GM18499 (cell line): ENCODE results near the gene RSBN1L.

Experiments used
- ATAC-seq: cut with Tn5 transposase; IDR thresholded peaks from one replicate; pipeline ENCODE4 v1.9.1; 2021; ENCODE audit warnings: moderate number of reproducible peaks; ENCODE audit not compliant: insufficient read depth, unreplicated experiment

The RSBN1L gene

DNA sequence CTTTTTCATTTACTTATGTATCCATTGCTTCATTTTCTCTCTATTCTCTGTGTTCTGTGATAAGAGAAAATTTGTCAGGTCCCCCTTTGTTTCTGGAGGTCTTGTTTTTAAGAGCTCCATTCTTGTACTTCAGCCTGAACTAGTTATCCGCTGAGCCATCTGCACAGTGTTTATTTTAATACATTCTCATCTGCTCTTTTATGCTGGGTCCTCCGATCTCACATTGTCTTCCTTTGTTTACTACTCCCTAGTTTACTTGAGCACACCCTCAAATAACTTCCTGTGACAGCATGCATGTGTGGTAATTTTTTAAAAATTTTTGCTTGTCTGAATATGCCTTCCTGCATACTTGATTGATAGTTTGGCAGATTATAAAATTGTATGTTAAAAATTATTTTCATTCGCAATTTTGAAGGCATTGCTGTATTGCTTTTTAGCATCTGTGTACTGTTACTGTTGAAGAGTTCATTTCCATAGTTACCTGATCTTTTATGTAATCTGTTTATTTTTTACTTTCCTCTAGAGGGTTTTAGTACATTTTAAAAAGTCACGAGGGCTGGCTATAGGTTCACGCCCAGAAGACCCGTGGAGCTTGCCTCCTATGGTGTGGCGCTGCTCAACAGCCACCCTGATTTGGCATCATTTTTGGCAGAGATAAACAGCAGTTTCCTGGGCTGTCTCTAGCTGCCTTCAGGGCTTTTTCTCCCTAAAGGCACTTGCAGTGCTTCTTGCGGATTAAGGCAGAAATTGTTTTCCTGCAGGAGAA, 31.9 kb downstream of the RSBN1L start:
- ATAC-seq, result no peak

DNA sequence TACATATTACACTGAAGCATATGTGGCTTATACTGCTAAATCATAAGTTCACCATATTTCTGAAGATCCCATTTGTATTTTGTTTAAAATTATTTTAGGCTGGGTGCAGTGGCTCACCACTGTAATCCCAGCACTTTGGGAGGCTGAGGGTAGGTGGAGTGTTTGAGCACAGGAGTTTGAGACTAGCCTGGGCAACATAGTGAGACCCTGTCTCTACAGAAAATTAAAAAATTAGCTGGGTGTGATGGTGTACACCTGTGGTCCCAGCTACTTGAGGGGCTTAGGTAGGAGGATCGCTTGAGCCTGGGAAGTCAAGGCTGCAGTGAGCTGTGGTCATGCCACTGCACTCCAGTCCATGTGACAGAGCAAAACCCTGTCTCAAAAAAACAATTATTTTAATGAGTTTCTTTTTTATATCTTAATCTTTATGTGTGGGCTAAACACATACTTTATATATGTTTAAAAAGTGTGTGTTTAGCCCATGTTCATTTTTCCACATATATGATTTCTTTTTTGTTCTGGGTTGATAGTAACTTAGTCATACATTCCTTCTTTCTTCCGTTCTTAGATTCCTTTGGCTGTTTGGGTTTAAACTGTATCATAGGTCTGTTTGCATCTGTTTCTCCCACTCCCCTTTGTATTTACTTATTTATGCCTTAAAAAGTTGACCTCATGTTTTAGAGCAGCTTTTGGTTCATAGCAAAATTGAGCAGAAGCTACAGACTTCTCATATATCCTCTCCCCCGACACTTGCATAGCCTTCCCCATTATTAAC, 33.5 kb downstream of the RSBN1L start:
- ATAC-seq, result no peak

DNA sequence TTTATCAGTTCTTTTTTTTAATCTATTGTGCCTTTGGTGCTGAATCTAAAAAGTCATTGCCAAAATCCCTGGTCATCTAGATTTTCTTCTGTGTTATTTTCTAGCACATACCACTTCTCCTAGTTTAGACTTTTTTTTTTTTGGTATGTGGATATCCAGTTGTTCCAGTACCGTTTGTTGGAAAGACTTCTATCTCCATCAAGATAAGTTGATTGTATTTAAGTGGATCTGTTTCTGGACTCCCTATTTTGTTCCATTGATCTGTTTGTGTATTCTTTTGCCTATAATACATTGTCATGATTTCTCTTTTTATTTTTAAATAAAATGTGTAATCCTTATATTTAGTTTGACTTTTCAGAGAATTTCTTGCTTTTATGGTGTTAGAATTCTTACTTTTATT, 35.5 kb downstream of the RSBN1L start:
- ATAC-seq, result no peak

DNA sequence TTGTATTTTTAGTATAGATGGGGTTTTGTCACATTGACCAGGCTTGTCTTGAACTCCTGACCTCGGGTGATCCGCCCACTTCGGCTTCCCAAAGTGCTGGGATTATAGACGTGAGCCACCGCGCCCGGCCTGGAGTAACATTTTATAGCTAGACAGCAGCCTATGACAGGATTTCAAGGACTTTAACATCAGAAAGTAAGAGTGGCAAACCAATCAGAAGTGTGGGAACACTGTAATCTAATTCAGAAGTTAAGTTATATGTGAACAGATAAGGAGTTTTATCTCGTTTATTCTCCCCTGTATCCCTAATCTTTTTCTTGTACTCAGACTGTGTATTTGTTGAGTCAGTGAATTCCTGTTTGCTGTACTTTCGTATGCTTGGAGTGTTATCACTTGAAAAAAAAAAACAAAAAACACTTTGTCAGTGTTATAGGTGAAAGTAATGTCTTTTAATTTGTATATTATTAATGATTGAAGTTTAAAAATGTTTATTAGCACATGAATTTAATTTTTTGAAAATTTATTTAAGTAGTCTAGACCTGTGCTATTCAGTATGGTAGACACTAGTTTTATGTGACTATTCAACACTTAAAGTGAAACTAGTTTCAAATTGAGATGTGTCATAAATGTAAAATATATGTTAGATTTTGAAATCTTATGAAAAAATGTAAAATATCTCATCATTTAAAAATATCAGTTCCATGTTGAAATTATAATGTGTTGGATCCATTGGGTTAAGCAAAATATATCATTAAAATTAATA, 38.6 kb downstream of the RSBN1L start:
- no peak for ATAC-seq

DNA sequence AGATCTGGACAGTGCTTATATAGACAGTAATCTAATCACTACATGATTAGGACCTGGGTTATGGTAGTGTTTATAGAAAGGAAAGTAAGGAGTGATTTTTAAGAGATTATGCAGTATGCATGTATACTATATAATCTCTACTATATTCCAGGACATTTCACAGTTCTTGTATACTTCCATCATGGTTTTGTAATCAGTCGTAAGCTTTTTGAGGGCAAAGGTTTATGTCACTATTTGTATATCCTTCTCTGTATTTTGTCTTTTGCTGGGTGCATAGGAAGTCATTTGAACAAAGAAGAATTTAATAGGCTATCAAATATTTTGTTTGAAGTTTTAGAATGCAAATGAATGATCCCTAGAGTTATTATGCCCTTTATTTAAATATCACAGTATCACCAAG, 39.2 kb downstream of the RSBN1L start:
- no peak for ATAC-seq

DNA sequence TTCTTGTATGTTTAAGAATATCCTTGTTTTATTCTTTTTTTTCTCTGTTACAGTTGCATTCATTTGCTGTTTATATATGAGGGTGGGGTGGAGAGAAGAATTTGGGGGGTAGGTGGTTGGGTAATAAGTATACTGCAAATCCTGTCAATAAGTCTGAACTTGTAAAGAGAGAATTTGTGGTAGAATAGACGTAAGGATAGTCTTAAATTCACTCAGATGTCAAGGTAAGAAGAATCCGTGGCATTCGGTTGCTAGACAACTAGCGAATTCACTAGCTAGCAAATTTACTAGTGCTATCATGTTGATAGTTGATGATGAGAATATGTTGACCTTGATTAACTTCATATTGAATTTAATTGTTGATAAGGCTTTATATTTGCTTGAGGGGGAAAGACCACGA, 40.7 kb downstream of the RSBN1L start:
- ATAC-seq, result no peak

DNA sequence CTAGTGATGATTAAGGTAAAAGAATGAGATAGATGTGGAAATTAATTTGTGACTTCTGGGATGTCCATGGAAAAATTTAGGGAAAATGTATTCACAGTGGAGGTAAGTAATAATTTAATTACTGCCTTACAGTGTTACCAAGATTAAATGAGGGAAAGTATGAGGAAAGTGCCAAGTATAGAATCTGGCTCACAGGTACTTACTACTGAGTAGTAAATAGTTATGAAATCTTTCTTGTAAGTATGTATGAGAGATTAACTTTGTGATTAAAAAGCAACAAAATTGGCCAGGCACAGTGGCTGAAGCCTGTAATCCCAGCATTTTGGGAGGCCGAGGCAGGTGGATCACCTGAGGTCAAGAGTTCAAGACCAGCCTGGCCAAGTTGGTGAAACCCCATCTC, 42.1 kb downstream of the RSBN1L start:
- no peak for ATAC-seq

DNA sequence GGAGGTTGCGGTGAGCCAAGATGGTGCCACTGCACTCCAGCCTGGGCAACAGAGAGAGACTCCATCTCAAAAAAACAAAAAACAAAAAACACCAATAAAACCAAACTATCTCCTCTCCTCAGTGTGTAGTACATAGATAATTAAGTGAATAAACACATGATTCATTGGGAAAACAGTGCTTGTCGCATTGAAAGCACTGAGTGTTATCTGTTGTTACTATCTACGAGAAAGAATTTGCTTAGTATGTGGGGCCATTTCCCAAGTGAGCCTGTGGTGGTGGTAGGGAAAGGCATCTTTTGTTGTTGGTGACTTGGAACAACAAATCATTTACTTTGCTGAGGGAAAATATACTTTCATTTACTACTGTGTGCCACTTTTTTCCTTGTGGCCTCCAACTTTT, 42.6 kb downstream of the RSBN1L start:
- no peak for ATAC-seq

DNA sequence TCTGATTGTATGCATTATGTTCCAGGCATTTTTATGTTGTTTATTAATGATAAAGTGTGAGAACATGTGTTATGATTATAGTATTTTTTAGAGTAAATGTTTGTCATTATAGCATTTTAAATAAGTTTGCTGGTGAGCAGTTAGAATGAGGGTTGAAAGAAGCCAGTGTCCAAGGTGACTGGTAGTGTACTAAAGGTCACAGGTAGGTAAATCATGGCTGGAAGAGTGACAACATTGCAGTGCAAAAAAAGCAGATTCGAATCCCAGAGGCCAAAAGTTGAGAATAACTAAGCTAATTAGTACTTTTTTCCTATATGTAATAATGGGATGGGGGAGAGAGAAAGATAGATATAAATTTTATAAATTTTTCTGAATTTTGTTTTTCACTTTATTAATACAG, 44.0 kb downstream of the RSBN1L start:
- ATAC-seq, result no peak

DNA sequence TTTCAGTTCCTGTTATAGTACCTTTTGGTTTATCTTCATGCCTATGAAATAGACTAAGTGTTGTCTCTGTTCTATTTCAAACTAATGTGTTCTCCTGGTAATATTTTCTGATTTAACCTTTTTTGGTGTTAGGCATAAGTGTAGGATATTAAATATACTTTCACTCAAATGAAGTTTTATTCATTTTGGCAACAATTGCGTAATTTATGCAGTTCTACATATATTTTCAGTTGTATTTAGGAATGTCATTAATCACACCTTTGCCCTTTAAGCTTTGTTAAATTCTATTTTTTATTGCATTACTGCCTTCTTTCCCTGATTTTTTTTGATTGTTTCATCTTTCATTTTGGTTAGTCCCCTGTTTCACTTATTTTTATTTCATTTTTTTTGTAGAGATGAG, 47.3 kb downstream of the RSBN1L start:
- no peak for ATAC-seq

DNA sequence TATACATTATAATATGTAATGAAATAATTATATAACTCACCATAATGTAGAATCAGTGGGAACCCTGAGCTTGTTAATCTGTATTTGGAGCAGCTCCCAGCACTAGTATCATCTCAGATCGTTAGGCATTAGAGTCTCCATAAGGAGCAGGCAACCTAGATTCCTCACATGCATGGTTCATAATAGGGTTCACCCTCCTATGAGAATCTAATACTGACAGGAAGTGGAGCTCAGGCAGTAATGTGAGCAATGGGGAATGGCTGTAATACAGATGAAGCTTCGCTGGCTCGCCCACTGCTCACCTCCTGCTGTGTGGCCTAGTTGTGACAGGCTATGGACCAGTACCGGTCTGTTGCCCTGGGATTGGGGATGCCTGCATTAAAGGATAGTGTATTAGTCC, 49.5 kb downstream of the RSBN1L start:
- ATAC-seq, result no peak

DNA sequence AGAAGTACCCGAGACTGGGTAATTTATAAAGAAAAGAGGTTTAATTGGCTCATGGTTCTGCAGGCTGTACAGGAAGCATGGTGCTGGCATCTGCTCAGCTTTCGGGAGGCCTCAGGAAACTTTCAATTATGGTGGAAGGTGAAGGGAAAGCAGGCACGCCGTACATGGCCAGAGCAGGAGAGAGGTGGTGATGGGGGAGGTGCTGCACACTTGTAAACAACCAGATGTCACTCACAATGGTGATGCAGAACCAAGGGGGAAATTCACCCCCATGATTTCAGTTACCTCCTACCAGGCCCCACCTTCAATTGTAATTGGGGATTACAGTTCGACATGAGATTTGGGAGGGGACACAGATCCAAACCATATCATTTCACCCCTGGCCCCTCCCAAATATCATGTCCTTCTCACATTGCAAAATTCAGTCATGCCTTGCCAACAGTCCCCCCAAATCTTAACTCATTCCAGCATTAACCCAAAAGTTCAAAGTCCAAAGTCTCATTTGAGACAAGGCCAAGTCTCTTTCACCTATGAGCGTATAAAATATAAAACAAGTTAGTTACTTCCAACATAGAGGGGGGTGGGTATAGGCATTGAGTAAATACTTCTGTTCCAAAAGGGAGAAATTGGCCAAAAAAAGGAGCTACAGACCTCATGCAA, 50.0 kb downstream of the RSBN1L start:
- ATAC-seq, result no peak

DNA sequence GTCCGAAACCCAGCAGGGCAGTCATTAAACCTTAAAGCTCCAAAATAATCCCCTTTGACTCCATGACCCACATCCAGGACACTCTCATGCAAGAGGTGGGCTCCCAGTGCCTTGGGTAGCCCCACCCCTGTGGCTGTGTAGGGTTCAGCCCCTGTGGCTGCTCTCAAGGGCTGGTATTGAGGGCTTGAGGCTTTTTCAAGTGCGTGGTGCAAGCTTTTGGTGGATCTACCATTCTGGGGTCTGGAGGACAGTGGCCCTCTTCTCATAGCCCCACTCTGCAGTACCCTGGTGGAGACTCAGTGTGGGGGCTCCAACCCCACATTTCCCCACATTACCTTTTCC, 50.5 kb downstream of the RSBN1L start:
- no peak for ATAC-seq

DNA sequence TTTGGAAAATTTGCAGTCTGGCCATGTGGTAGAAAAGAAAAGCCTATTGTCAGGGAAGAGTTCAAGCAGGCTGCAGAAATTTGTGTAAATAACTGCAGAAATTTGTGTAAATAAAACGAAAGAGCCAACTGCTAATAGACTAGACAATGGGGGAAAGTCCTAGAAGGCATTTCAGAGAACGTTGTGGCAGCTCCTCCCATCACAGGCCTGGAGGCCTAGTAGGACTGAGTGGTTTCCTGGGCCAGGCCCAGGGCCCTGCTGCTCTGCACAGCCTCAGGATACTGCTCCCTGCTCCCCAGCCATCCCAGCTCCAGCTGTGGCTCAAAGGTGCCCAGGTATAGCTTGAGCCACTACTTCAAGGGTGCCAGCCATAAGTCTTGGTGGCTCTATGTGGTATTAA, 50.9 kb downstream of the RSBN1L start:
- ATAC-seq, result no peak

DNA sequence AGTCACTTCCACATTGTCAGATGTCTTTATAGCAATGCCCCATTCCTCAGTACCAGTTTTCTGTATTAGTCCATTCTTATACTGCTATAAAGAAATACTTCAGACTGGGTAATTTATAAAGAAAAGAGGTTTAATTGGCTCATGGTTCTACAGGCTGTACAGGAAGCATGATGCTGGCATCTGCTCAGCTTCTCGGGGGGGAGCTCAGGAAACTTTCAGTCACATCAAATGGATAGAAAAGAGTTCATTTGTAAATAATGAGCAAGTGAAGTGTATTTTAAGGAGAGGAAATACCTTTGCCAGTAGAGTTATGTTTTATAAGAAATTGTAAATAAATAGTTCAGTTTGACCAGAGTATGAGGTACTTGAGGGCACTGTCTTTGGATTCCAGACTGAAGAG, 51.5 kb downstream of the RSBN1L start:
- no peak for ATAC-seq

DNA sequence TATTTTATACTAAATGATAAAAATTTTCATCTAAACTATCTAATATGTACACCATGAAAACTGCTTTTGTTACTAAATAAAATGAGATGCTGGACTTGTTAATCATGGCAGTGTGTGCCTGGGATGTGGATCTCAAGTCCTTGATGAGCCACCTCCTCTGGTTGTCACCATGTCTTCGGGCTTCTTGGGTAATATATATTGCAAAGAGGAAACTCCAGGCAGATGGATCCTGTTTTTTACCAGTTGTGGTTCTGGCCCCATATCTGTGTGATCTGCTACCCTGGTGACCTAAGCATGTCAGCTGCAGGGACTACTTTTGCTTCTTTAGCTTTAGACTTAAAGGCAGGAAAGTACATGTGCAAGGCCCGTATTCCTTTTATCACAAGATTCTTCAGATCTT, 55.8 kb downstream of the RSBN1L start:
- no peak for ATAC-seq

DNA sequence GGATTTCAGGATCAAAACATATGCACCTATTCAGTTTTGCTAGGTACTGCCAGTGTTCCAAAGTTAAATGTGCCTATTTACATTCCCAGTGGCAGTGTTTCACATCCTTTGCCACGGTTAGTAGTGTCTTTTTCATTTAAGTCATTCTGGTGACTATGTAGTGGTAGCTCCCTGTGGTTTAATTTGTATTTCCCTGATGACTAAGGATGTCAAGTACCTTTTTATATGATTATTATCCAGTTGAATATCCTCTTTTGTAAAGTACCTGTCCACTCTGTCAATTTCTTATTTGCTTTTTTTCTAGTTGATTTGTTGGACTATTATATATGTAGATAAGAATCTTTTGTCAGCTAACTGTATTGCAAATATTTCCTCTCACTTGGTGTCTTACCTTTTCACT, 56.9 kb downstream of the RSBN1L start:
- no peak for ATAC-seq

DNA sequence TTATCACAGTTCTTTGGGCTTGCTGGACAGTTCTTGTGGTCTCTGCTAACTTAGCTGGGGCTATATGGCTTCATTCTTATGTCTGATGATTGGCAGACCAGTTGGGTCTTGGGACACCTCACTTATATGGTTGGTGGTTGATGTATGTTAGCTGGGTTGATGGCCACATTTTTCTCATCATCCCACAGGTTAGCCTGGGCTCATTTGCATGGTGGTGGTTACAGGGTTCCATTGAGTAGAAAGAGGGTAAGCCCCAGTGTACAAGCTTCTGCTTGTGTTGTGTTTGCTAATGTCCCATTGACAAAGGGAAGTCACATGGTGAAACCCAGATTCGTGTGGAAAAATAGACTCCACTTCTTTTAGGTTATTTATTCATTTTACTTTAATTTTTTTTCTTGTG, 61.3 kb downstream of the RSBN1L start:
- peak; percentile 94 for ATAC-seq

DNA sequence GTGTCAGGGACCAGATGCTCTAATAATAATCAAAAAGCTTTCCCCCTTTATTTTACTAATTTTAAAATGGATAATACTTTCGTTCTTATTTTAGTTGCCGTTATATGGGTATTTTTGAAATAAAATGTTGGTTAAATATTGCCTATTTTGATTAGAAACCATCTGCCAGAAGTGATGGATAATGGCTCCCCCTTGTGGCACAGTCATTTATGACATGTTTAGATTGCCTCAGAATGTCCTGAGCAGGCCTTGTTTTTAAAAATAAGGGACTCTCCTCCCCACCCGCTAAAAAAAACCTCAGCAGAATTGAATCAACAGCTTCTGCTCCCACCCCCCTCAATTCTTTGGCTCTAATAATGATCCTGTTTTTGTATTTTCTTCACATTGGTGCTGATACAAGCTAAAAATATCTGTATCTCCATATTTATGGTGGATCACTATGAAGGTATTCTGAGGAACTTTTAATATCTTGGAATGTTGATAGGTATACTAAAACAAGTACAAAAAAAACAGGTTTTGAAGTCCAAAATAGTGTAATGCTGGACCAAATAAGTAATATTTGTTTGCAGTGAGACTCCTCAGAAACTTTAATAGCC, 63.1 kb downstream of the RSBN1L start:
- ATAC-seq, result no peak

DNA sequence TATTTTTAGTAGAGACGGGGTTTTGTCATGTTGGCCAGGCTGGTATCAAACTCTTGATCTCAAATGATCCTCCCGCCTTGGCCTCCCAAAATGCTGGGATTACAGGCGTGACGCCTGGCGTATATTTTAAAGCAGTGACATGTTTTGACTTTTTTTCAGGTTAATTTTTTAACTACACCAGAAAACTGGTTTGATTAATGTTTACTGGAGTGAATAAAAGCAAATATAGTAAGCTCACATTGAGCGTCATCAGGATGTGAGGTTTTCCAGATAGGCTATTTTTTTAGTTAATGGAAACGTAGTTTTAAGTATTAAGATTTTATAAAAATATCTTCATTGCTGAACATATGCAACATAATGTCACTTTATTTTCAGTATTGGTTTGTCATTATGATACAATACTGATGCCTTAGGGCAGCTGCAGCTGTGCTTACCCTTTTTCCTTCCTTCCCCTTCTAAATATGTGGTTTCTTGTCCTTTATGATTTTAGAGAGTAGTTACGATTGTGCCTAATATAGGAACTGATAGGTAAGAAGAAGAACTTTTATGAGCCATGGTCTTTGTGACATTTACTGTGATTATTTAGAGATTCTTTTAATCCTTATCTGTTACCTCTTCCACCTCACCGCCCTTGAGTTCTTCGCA, 64.7 kb downstream of the RSBN1L start:
- no peak for ATAC-seq
